Endodermal cell (in vitro differentiated cells): ENCODE data around the gene HS6ST3. TPM values are rescaled to one million over a fixed set of nuclear protein-coding genes. Genes with fewer than 3 reads are reported as not detected.

ENCODE experiments used
- DNase-seq: peaks from one replicate; pipeline ENCODE4 v3.0.0-alpha.2; 2017
- H3K27ac ChIP-seq: 2 replicates; pipeline ENCODE4 v1.5.1; 2013; ENCODE audit warnings: mild to moderate bottlenecking, low read depth, low read length, moderate library complexity
- H3K27me3 ChIP-seq: 2 replicates; pipeline ENCODE4 v1.6.1; 2013; ENCODE audit warnings: mild to moderate bottlenecking, low read length, moderate library complexity; ENCODE audit not compliant: insufficient read depth, control insufficient read depth, poor library complexity, severe bottlenecking
- H3K36me3 ChIP-seq: 2 replicates; pipeline ENCODE4 v1.7.0; 2013; ENCODE audit warnings: mild to moderate bottlenecking, low read length, moderate library complexity; ENCODE audit not compliant: control insufficient read depth, insufficient read depth
- H3K4me1 ChIP-seq: one replicate; pipeline ENCODE4 v1.7.0; 2013; ENCODE audit warnings: low read length; ENCODE audit not compliant: control insufficient read depth, insufficient read depth
- H3K4me3 ChIP-seq: 2 replicates; pipeline ENCODE4 v1.5.1; 2013; ENCODE audit warnings: mild to moderate bottlenecking, low read length, moderate library complexity
- H3K9ac ChIP-seq: 2 replicates; pipeline ENCODE4 v1.6.1; 2013; ENCODE audit warnings: mild to moderate bottlenecking, low read length, moderate library complexity; ENCODE audit not compliant: poor library complexity, severe bottlenecking; ENCODE audit errors: extremely low read depth
- H3K9me3 ChIP-seq: 2 replicates; pipeline ENCODE4 v1.6.1; 2013; ENCODE audit warnings: mild to moderate bottlenecking, low read length, moderate library complexity; ENCODE audit not compliant: control insufficient read depth
- H3K27ac Mint-ChIP-seq: 2 replicates; pipeline ENCODE4 v1.8.0; 2020; ENCODE audit warnings: mixed read lengths
- H3K27me3 Mint-ChIP-seq: 2 replicates; pipeline ENCODE4 v1.8.0; 2021; ENCODE audit warnings: mild to moderate bottlenecking, mixed read lengths; ENCODE audit not compliant: insufficient read depth
- H3K36me3 Mint-ChIP-seq: 2 replicates; pipeline ENCODE4 v1.8.0; 2020; ENCODE audit warnings: low read depth, mixed read lengths
- H3K4me1 Mint-ChIP-seq: 2 replicates; pipeline ENCODE4 v1.8.0; 2020; ENCODE audit warnings: mixed read lengths
- H3K4me3 Mint-ChIP-seq: 2 replicates; pipeline ENCODE4 v1.8.0; 2020; ENCODE audit warnings: mild to moderate bottlenecking, moderate library complexity, mixed read lengths
- H3K9me3 Mint-ChIP-seq: 2 replicates; pipeline ENCODE4 v1.8.0; 2020; ENCODE audit warnings: mild to moderate bottlenecking, mixed read lengths
- WGBS, 2 experiments: methylation state at CpG; one replicate each; pipeline versions ENCODE4 v1.1.5 to v1.1.7; 2013; ENCODE audit warnings: missing lambda C conversion rate in 2 of 2, mixed read lengths in 1 of 2; ENCODE audit not compliant: insufficient coverage in 1 of 2, insufficient read length in 1 of 2; 5-methylcytosine and 5-hydroxymethylcytosine counted together
- total RNA-seq, 2 donors: library from RNA; stranded (reverse); fragmentation: NEBNext Ultra II Directional in 1 of 2; extraction: Animal tissue kit (Norgen Biotek cat#: 25700) in 1 of 2; gene quantifications; 2 replicates in 1 of 2; 3 replicates in 1 of 2; pipeline ENCODE4 v1.2.1, GENCODE V29; 2021
- TF ChIP-seq, protein P1 (sequence below): fragments of 200-600 bp; sonication (generic); conservative IDR thresholded peaks from 2 replicates; pipeline ENCODE4 v1.5.0; 2021; ENCODE audit warnings: antibody characterized with exemption, mild to moderate bottlenecking

The HS6ST3 gene
- total RNA-seq, 2 donors from 2014 or later, result 0.84 to 1.1 TPM

DNA sequence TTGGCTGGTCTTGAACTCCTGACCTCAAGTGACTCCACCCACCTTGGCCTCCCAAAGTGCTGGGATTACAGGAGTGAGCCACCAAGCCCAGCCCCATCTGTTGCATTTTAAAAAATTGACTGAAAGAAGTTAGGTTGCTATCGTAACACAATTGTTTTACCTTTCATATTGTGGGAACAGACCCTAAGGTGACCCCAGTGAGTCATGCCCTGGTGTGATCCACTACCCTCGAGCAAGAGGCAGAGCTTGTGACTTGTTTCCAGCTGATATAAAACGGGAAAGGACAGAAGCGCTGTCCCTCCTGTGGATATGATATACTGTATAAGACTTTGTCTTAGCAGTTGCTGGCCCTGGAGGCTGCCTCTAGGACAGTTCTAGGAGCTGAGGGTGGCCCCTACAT, 308.6 kb downstream of the HS6ST3 start:
- Histone ChIP-seq H3K27me3 (no peaks in the 10 kb centered on the region), H3K4me3 (no peak overlapping the region), H3K27ac (no peak overlapping the region), H3K9ac (no peak overlapping the region), H3K9me3 (no peaks in the 10 kb centered on the region), H3K4me1 (peaks cover 4% of the 10 kb centered on the region), H3K36me3 (no peaks in the 10 kb centered on the region)
- H3K36me3 Mint-ChIP-seq, result no peaks in the 10 kb centered on the region
- peaks cover 22% of the 10 kb centered on the region for H3K4me1 Mint-ChIP-seq
- TF ChIP-seq, protein P1, sequence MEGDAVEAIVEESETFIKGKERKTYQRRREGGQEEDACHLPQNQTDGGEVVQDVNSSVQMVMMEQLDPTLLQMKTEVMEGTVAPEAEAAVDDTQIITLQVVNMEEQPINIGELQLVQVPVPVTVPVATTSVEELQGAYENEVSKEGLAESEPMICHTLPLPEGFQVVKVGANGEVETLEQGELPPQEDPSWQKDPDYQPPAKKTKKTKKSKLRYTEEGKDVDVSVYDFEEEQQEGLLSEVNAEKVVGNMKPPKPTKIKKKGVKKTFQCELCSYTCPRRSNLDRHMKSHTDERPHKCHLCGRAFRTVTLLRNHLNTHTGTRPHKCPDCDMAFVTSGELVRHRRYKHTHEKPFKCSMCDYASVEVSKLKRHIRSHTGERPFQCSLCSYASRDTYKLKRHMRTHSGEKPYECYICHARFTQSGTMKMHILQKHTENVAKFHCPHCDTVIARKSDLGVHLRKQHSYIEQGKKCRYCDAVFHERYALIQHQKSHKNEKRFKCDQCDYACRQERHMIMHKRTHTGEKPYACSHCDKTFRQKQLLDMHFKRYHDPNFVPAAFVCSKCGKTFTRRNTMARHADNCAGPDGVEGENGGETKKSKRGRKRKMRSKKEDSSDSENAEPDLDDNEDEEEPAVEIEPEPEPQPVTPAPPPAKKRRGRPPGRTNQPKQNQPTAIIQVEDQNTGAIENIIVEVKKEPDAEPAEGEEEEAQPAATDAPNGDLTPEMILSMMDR, result no peak
- no peak for DNase-seq
- no peaks in the 10 kb centered on the region for H3K9me3 Mint-ChIP-seq
- no peak overlapping the region for H3K4me3 Mint-ChIP-seq
- 72 to 100% methylated on average over 3 to 4 of the region's 4 CpGs for WGBS, 2 experiments
- no peak overlapping the region for H3K27ac Mint-ChIP-seq
- H3K27me3 Mint-ChIP-seq, result no peaks in the 10 kb centered on the region

DNA sequence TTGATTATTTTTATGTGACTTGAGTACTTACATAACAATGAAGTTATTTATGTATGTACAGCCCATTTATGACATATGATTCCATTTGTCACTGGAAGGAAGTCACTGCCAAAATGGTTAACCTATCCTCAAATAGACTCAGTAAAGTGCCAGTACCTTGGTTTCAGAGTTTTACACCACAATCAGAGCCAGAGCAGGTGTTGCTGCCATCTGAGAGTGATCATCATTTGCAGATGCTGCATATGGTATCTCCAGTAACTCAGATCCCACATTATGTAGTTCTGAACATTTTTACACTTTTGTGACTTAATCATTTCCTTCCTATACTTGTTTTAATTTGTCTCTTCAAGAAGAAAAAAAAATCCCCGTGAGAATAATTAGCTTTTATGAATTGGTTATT, 313.3 kb downstream of the HS6ST3 start:
- no peaks in the 10 kb centered on the region for H3K36me3 Mint-ChIP-seq
- no peak for DNase-seq
- H3K27me3 ChIP-seq, result no peaks in the 10 kb centered on the region
- no peaks in the 10 kb centered on the region for H3K9me3 ChIP-seq
- no peak overlapping the region for H3K4me3 ChIP-seq
- H3K9me3 Mint-ChIP-seq, result peaks cover 4% of the 10 kb centered on the region
- TF ChIP-seq, protein P1, result no peak
- H3K4me1 ChIP-seq, result no peaks in the 10 kb centered on the region
- H3K4me3 Mint-ChIP-seq, result no peak overlapping the region
- no peak overlapping the region for H3K27ac Mint-ChIP-seq
- WGBS, 2 experiments, result no CpG with 5 or more reads among the region's 1 CpG
- H3K36me3 ChIP-seq, result no peaks in the 10 kb centered on the region
- no peak overlapping the region for H3K9ac ChIP-seq
- no peak overlapping the region for H3K27ac ChIP-seq
- H3K27me3 Mint-ChIP-seq, result no peaks in the 10 kb centered on the region
- H3K4me1 Mint-ChIP-seq, result peaks cover 14% of the 10 kb centered on the region

DNA sequence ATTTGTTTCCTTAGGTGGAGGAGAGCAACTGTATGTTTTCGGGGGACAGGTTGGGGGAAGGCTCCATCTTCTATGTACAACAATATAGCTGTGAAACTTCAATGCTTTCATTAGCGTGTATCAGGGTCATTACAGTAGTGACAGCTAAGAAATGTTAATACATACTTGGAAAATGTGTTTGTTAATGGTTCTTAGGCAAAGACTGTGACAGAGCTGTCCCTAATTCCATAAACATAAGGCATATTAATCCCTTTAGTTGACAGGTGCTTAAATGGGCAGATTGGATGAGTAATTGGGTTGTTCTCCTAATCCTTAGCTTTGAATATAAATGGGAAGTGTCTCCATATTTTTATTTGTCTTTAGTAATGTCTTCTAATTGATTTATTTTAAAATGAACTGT, 313.7 kb downstream of the HS6ST3 start:
- Histone ChIP-seq H3K36me3 (no peaks in the 10 kb centered on the region), H3K27ac (no peak overlapping the region), H3K27me3 (no peaks in the 10 kb centered on the region), H3K4me1 (no peaks in the 10 kb centered on the region), H3K9ac (no peak overlapping the region), H3K4me3 (no peak overlapping the region), H3K9me3 (no peaks in the 10 kb centered on the region)
- no peak for DNase-seq
- H3K27me3 Mint-ChIP-seq, result no peaks in the 10 kb centered on the region
- H3K4me3 Mint-ChIP-seq, result no peak overlapping the region
- TF ChIP-seq, protein P1, result no peak
- 93% methylated on average over 2 of the region's 2 CpGs; no CpG with 5 or more reads in 1 of the 2 experiments for WGBS, 2 experiments
- H3K27ac Mint-ChIP-seq, result no peak overlapping the region
- H3K4me1 Mint-ChIP-seq, result peaks cover 14% of the 10 kb centered on the region
- peaks cover 4% of the 10 kb centered on the region for H3K9me3 Mint-ChIP-seq
- H3K36me3 Mint-ChIP-seq, result no peaks in the 10 kb centered on the region
